BLaER1 (cell line): ENCODE results near the gene HSPA9.
"Not testable (repeated sequence)": the region's sequence is repeated elsewhere in the genome, so short reads cannot be mapped to it uniquely, and the experiment has no call there.

Experiments
- H3K27ac ChIP-seq: shearing (Covaris generic); formaldehyde crosslinking; 2 replicates; pipeline ENCODE4 v1.8.1; 2022
- H3K27me3 ChIP-seq: shearing (Covaris generic); formaldehyde crosslinking; 2 replicates; pipeline ENCODE4 v1.8.1; 2022
- H3K36me3 ChIP-seq: shearing (Covaris generic); formaldehyde crosslinking; 2 replicates; pipeline ENCODE4 v1.8.1; 2022
- H3K4me1 ChIP-seq: shearing (Covaris generic); formaldehyde crosslinking; 2 replicates; pipeline ENCODE4 v1.8.1; 2022
- H3K4me2 ChIP-seq: shearing (Covaris generic); formaldehyde crosslinking; 2 replicates; pipeline ENCODE4 v1.8.1; 2022
- H3K4me3 ChIP-seq: shearing (Covaris generic); formaldehyde crosslinking; 2 replicates; pipeline ENCODE4 v1.8.1; 2022
- H3K9ac ChIP-seq: shearing (Covaris generic); formaldehyde crosslinking; 2 replicates; pipeline ENCODE4 v1.8.1; 2022
- H3K9me3 ChIP-seq: shearing (Covaris generic); formaldehyde crosslinking; 2 replicates; pipeline ENCODE4 v1.8.1; 2022
- H4K20me1 ChIP-seq: shearing (Covaris generic); formaldehyde crosslinking; 2 replicates; pipeline ENCODE4 v1.8.1; 2022
- Cebpa-rat ChIP-seq: shearing (Covaris generic); IDR thresholded peaks from 2 replicates; pipeline ENCODE4 v1.8.1; 2022

The HSPA9 gene

GRCh38 chr5:138515556-138516245, 59.5 kb downstream of the HSPA9 start:
- H3K4me2 ChIP-seq, result no peak overlapping the region
- no peak for TF ChIP-seq Cebpa-rat
- no peak overlapping the region for H3K4me3 ChIP-seq
- no peak overlapping the region for H3K9ac ChIP-seq
- no peaks in the 10 kb centered on the region for H3K9me3 ChIP-seq
- no peaks in the 10 kb centered on the region for H3K4me1 ChIP-seq
- no peaks in the 10 kb centered on the region for H3K27me3 ChIP-seq
- peaks cover 87% of the 10 kb centered on the region for H4K20me1 ChIP-seq
- H3K27ac ChIP-seq, result no peak overlapping the region
- peaks cover 93% of the 10 kb centered on the region for H3K36me3 ChIP-seq

- H3K27ac ChIP-seq, result no peak overlapping the region
- H3K9me3 ChIP-seq, result no peaks in the 10 kb centered on the region
- peaks cover 99% of the 10 kb centered on the region for H3K36me3 ChIP-seq
- no peak for TF ChIP-seq Cebpa-rat
- no peak overlapping the region for H3K9ac ChIP-seq
- peaks cover 82% of the 10 kb centered on the region for H4K20me1 ChIP-seq
- no peaks in the 10 kb centered on the region for H3K27me3 ChIP-seq
- H3K4me2 ChIP-seq, result no peak overlapping the region
- H3K4me3 ChIP-seq, result no peak overlapping the region
- no peaks in the 10 kb centered on the region for H3K4me1 ChIP-seq
Observed at GRCh38 chr5:138514021-138514420, 61.2 kb downstream of the HSPA9 start.

GRCh38 chr5:138508958-138509357, 66.2 kb downstream of the HSPA9 start:
- TF ChIP-seq Cebpa-rat, result no peak
- Histone ChIP-seq H3K4me2 (no peak overlapping the region), H3K9me3 (no peaks in the 10 kb centered on the region), H3K27me3 (no peaks in the 10 kb centered on the region), H3K36me3 (peaks cover 90% of the 10 kb centered on the region), H3K4me3 (no peak overlapping the region), H3K9ac (no peak overlapping the region), H3K27ac (no peak overlapping the region), H3K4me1 (no peaks in the 10 kb centered on the region), H4K20me1 (peaks cover 70% of the 10 kb centered on the region)

GRCh38 chr5:138507485-138507884, 67.7 kb downstream of the HSPA9 start:
- not testable (repeated sequence) for H3K4me2 ChIP-seq, H3K27me3 ChIP-seq, H3K9ac ChIP-seq, H3K27ac ChIP-seq, H3K4me3 ChIP-seq, H3K4me1 ChIP-seq, H3K9me3 ChIP-seq
- peaks cover 63% of the 10 kb centered on the region for H4K20me1 ChIP-seq
- peaks cover 75% of the 10 kb centered on the region for H3K36me3 ChIP-seq

GRCh38 chr5:138506370-138507306, 68.6 kb downstream of the HSPA9 start:
- Histone ChIP-seq H3K27ac (no peak overlapping the region), H3K4me3 (no peak overlapping the region), H3K9ac (no peak overlapping the region), H3K36me3 (peaks cover 67% of the 10 kb centered on the region), H3K4me1 (no peaks in the 10 kb centered on the region), H3K4me2 (no peak overlapping the region), H4K20me1 (peaks cover 61% of the 10 kb centered on the region), H3K27me3 (no peaks in the 10 kb centered on the region), H3K9me3 (no peaks in the 10 kb centered on the region)
- no peak for TF ChIP-seq Cebpa-rat

GRCh38 chr5:138504799-138505198, 70.4 kb downstream of the HSPA9 start:
- H3K4me3 ChIP-seq, result no peak overlapping the region
- no peak overlapping the region for H3K4me2 ChIP-seq
- H3K4me1 ChIP-seq, result no peaks in the 10 kb centered on the region
- H4K20me1 ChIP-seq, result peaks cover 50% of the 10 kb centered on the region
- H3K36me3 ChIP-seq, result peaks cover 49% of the 10 kb centered on the region
- no peak overlapping the region for H3K27ac ChIP-seq
- TF ChIP-seq Cebpa-rat, result no peak
- H3K27me3 ChIP-seq, result no peaks in the 10 kb centered on the region
- no peaks in the 10 kb centered on the region for H3K9me3 ChIP-seq
- no peak overlapping the region for H3K9ac ChIP-seq
